ENCODE measurements around the gene CDKAL1.
"Not testable (repeated sequence)": the region's sequence is repeated elsewhere in the genome, so short reads cannot be mapped to it uniquely, and the experiment has no call there.

Gene CDKAL1

GRCh38 chr6:20756584-20757147, 222.4 kb downstream of the CDKAL1 start:
- not testable (repeated sequence) for H3K36me3 ChIP-seq (ENCODE audit: insufficient read depth, low read length); H3K27ac ChIP-seq (ENCODE audit: low read depth, low read length); H3K4me1 ChIP-seq (ENCODE audit: control insufficient read depth, insufficient read depth, low read length, unreplicated experiment); H3K27me3 ChIP-seq (ENCODE audit: insufficient read depth, low read length); H3K79me2 ChIP-seq (ENCODE audit: control insufficient read depth, insufficient read depth, low read length, unreplicated experiment); H2AFZ ChIP-seq (ENCODE audit: low read length, unreplicated experiment); H3K4me3 ChIP-seq (ENCODE audit: low read depth, low read length)

- H3K4me3 ChIP-seq (ENCODE audit: low read depth, low read length), result no peak overlapping the region
- H3K4me1 ChIP-seq (ENCODE audit: control insufficient read depth, insufficient read depth, low read length, unreplicated experiment), result peaks cover 4% of the 10 kb centered on the region
- no peak overlapping the region for H2AFZ ChIP-seq (ENCODE audit: low read length, unreplicated experiment)
- H3K27me3 ChIP-seq (ENCODE audit: insufficient read depth, low read length), result no peaks in the 10 kb centered on the region
- H3K79me2 ChIP-seq (ENCODE audit: control insufficient read depth, insufficient read depth, low read length, unreplicated experiment), result no peaks in the 10 kb centered on the region
- peaks cover 5% of the 10 kb centered on the region; the same call in 1 of the 2 replicates for H3K36me3 ChIP-seq (ENCODE audit: insufficient read depth, low read length)
- no peak overlapping the region for H3K27ac ChIP-seq (ENCODE audit: low read depth, low read length)
Measured at GRCh38 chr6:20757761-20758160, 223.5 kb downstream of the CDKAL1 start.

GRCh38 chr6:20763296-20763695, 229.0 kb downstream of the CDKAL1 start:
- Histone ChIP-seq H3K79me2 (ENCODE audit: control insufficient read depth, insufficient read depth, low read length, unreplicated experiment) (no peaks in the 10 kb centered on the region), H3K4me3 (ENCODE audit: low read depth, low read length) (no peak overlapping the region), H3K36me3 (ENCODE audit: insufficient read depth, low read length) (no peaks in the 10 kb centered on the region), H3K27me3 (ENCODE audit: insufficient read depth, low read length) (no peaks in the 10 kb centered on the region), H3K4me1 (ENCODE audit: control insufficient read depth, insufficient read depth, low read length, unreplicated experiment) (no peaks in the 10 kb centered on the region), H3K27ac (ENCODE audit: low read depth, low read length) (no peak overlapping the region), H2AFZ (ENCODE audit: low read length, unreplicated experiment) (no peak overlapping the region)

GRCh38 chr6:20769631-20770030, 235.4 kb downstream of the CDKAL1 start:
- H3K4me3 ChIP-seq (ENCODE audit: low read depth, low read length), result no peak overlapping the region

GRCh38 chr6:20770773-20771172, 236.5 kb downstream of the CDKAL1 start:
- Histone ChIP-seq H3K4me1 (ENCODE audit: control insufficient read depth, insufficient read depth, low read length, unreplicated experiment) (no peaks in the 10 kb centered on the region), H3K79me2 (ENCODE audit: control insufficient read depth, insufficient read depth, low read length, unreplicated experiment) (no peaks in the 10 kb centered on the region), H3K27ac (ENCODE audit: low read depth, low read length) (no peak overlapping the region), H3K27me3 (ENCODE audit: insufficient read depth, low read length) (no peaks in the 10 kb centered on the region), H3K4me3 (ENCODE audit: low read depth, low read length) (no peak overlapping the region), H2AFZ (ENCODE audit: low read length, unreplicated experiment) (no peak overlapping the region), H3K36me3 (ENCODE audit: insufficient read depth, low read length) (no peaks in the 10 kb centered on the region)

More at GRCh38 chr6:20769631-20770030, 235.4 kb downstream of the CDKAL1 start:
- H3K36me3 ChIP-seq (ENCODE audit: insufficient read depth, low read length), result no peaks in the 10 kb centered on the region
- no peaks in the 10 kb centered on the region for H3K27me3 ChIP-seq (ENCODE audit: insufficient read depth, low read length)
- no peak overlapping the region for H3K27ac ChIP-seq (ENCODE audit: low read depth, low read length)
- H3K4me1 ChIP-seq (ENCODE audit: control insufficient read depth, insufficient read depth, low read length, unreplicated experiment), result no peaks in the 10 kb centered on the region
- no peak overlapping the region for H2AFZ ChIP-seq (ENCODE audit: low read length, unreplicated experiment)
- H3K79me2 ChIP-seq (ENCODE audit: control insufficient read depth, insufficient read depth, low read length, unreplicated experiment), result no peaks in the 10 kb centered on the region

- Histone ChIP-seq H3K27me3 (ENCODE audit: insufficient read depth, low read length) (no peaks in the 10 kb centered on the region), H3K4me3 (ENCODE audit: low read depth, low read length) (no peak overlapping the region), H3K4me1 (ENCODE audit: control insufficient read depth, insufficient read depth, low read length, unreplicated experiment) (no peaks in the 10 kb centered on the region), H3K79me2 (ENCODE audit: control insufficient read depth, insufficient read depth, low read length, unreplicated experiment) (no peaks in the 10 kb centered on the region), H3K36me3 (ENCODE audit: insufficient read depth, low read length) (no peaks in the 10 kb centered on the region), H2AFZ (ENCODE audit: low read length, unreplicated experiment) (no peak overlapping the region), H3K27ac (ENCODE audit: low read depth, low read length) (no peak overlapping the region)
Measured at GRCh38 chr6:20771409-20771808, 237.2 kb downstream of the CDKAL1 start.

GRCh38 chr6:20773822-20774221, 239.6 kb downstream of the CDKAL1 start:
- Histone ChIP-seq H3K36me3 (ENCODE audit: insufficient read depth, low read length) (no peaks in the 10 kb centered on the region), H3K27me3 (ENCODE audit: insufficient read depth, low read length) (no peaks in the 10 kb centered on the region), H2AFZ (ENCODE audit: low read length, unreplicated experiment) (no peak overlapping the region), H3K79me2 (ENCODE audit: control insufficient read depth, insufficient read depth, low read length, unreplicated experiment) (no peaks in the 10 kb centered on the region), H3K27ac (ENCODE audit: low read depth, low read length) (no peak overlapping the region), H3K4me3 (ENCODE audit: low read depth, low read length) (no peak overlapping the region), H3K4me1 (ENCODE audit: control insufficient read depth, insufficient read depth, low read length, unreplicated experiment) (no peaks in the 10 kb centered on the region)

GRCh38 chr6:20775981-20776380, 241.7 kb downstream of the CDKAL1 start:
- no peak overlapping the region for H3K4me3 ChIP-seq (ENCODE audit: low read depth, low read length)
- no peaks in the 10 kb centered on the region for H3K36me3 ChIP-seq (ENCODE audit: insufficient read depth, low read length)
- no peaks in the 10 kb centered on the region for H3K79me2 ChIP-seq (ENCODE audit: control insufficient read depth, insufficient read depth, low read length, unreplicated experiment)
- H3K4me1 ChIP-seq (ENCODE audit: control insufficient read depth, insufficient read depth, low read length, unreplicated experiment), result no peaks in the 10 kb centered on the region
- no peak overlapping the region for H2AFZ ChIP-seq (ENCODE audit: low read length, unreplicated experiment)
- no peaks in the 10 kb centered on the region for H3K27me3 ChIP-seq (ENCODE audit: insufficient read depth, low read length)
- no peak overlapping the region for H3K27ac ChIP-seq (ENCODE audit: low read depth, low read length)

GRCh38 chr6:20777801-20778200, 243.5 kb downstream of the CDKAL1 start:
- Histone ChIP-seq H2AFZ (ENCODE audit: low read length, unreplicated experiment) (no peak overlapping the region), H3K27me3 (ENCODE audit: insufficient read depth, low read length) (no peaks in the 10 kb centered on the region), H3K27ac (ENCODE audit: low read depth, low read length) (no peak overlapping the region), H3K4me1 (ENCODE audit: control insufficient read depth, insufficient read depth, low read length, unreplicated experiment) (no peaks in the 10 kb centered on the region), H3K79me2 (ENCODE audit: control insufficient read depth, insufficient read depth, low read length, unreplicated experiment) (no peaks in the 10 kb centered on the region), H3K4me3 (ENCODE audit: low read depth, low read length) (no peak overlapping the region), H3K36me3 (ENCODE audit: insufficient read depth, low read length) (no peaks in the 10 kb centered on the region)

GRCh38 chr6:20778459-20778858, 244.2 kb downstream of the CDKAL1 start:
- H3K27me3 ChIP-seq (ENCODE audit: insufficient read depth, low read length), result no peaks in the 10 kb centered on the region
- no peaks in the 10 kb centered on the region for H3K36me3 ChIP-seq (ENCODE audit: insufficient read depth, low read length)
- no peaks in the 10 kb centered on the region for H3K79me2 ChIP-seq (ENCODE audit: control insufficient read depth, insufficient read depth, low read length, unreplicated experiment)
- H2AFZ ChIP-seq (ENCODE audit: low read length, unreplicated experiment), result no peak overlapping the region
- H3K4me1 ChIP-seq (ENCODE audit: control insufficient read depth, insufficient read depth, low read length, unreplicated experiment), result no peaks in the 10 kb centered on the region
- H3K27ac ChIP-seq (ENCODE audit: low read depth, low read length), result no peak overlapping the region
- H3K4me3 ChIP-seq (ENCODE audit: low read depth, low read length), result no peak overlapping the region

- H3K4me3 ChIP-seq (ENCODE audit: low read depth, low read length), result no peak overlapping the region
- H3K27me3 ChIP-seq (ENCODE audit: insufficient read depth, low read length), result no peaks in the 10 kb centered on the region
- no peaks in the 10 kb centered on the region for H3K79me2 ChIP-seq (ENCODE audit: control insufficient read depth, insufficient read depth, low read length, unreplicated experiment)
- no peaks in the 10 kb centered on the region for H3K36me3 ChIP-seq (ENCODE audit: insufficient read depth, low read length)
- no peak overlapping the region for H3K27ac ChIP-seq (ENCODE audit: low read depth, low read length)
- H3K4me1 ChIP-seq (ENCODE audit: control insufficient read depth, insufficient read depth, low read length, unreplicated experiment), result no peaks in the 10 kb centered on the region
- H2AFZ ChIP-seq (ENCODE audit: low read length, unreplicated experiment), result no peak overlapping the region
Measured at GRCh38 chr6:20778912-20779311, 244.7 kb downstream of the CDKAL1 start.

Measured in ACC112 (cell line).